Measurements from ENCODE around the gene TICRR.

- TF ChIP-seq, protein P1, sequence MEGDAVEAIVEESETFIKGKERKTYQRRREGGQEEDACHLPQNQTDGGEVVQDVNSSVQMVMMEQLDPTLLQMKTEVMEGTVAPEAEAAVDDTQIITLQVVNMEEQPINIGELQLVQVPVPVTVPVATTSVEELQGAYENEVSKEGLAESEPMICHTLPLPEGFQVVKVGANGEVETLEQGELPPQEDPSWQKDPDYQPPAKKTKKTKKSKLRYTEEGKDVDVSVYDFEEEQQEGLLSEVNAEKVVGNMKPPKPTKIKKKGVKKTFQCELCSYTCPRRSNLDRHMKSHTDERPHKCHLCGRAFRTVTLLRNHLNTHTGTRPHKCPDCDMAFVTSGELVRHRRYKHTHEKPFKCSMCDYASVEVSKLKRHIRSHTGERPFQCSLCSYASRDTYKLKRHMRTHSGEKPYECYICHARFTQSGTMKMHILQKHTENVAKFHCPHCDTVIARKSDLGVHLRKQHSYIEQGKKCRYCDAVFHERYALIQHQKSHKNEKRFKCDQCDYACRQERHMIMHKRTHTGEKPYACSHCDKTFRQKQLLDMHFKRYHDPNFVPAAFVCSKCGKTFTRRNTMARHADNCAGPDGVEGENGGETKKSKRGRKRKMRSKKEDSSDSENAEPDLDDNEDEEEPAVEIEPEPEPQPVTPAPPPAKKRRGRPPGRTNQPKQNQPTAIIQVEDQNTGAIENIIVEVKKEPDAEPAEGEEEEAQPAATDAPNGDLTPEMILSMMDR (IDR thresholded peaks at IDR 0.05): no peak
- TF ChIP-seq POLR2A (IDR thresholded peaks at IDR 0.05) (no peak), EP300 (IDR thresholded peaks at IDR 0.05) (no peak)
These were observed 73.8 kb downstream of the TICRR start for GRCh38 chr15:89649013-89649625.

Measured in ovary (tissue), 3 donors.